GF-D8 (cell line): ENCODE data around the gene CLN3.
"Not testable (repeated sequence)": the region's sequence is repeated elsewhere in the genome, so short reads cannot be mapped to it uniquely, and the experiment has no call there.

Source experiments
- DNase-seq: peaks from one replicate; lab custom pipeline; 2025; lab: John Stamatoyannopoulos, UW

The CLN3 gene

DNA sequence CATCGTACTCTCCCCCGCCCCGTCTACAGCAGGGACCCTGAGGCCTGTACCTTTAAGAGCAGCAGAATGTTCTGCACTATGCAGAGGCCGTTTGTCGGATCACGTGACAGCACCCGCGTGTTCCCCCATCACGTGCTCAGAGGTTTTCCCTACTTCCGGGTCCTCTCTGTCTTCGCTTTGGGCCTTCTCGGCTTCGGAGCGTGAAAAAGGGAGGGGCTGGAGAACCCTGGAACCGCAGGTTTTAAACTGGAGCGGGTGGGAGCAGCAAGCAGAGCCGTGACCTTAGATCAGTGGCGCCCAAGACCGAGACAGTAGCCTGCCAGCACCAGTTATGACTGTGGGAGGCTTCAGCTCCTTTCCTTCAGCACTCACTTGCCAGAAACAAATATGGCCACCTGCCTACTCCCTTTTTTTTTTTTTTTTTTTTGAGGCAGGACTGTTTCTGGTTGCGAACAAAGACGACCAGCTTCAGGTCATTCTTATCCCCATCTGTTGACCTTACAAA lies at the start of gene CLN3:
Gene CLN3, minus strand, starts transcription at position 105 of the 505 bp plus-strand sequence. CDS start 315 bp downstream, outside the sequence.
- peak; percentile 96 for DNase-seq

DNA sequence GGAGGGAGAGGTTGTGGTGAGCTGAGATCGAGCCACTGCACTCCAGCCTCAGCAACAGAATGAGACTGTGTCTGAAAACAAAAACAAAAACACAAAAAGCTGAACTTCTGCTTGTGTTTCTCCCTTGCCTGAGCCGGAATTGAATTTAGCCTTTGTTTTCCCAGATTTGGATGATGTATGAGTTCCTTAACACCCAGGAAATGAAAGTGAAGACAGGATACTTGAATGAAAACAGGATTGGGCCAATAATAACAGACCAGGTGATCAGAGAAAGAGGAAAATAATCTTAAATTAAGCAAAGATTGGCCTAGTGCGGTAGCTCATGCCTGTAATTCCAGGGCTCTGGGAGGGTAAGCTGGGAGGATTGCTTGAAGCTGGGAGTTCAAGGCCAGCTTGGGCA lies 48.5 kb upstream of the CLN3 start:
- no peak for DNase-seq

DNA sequence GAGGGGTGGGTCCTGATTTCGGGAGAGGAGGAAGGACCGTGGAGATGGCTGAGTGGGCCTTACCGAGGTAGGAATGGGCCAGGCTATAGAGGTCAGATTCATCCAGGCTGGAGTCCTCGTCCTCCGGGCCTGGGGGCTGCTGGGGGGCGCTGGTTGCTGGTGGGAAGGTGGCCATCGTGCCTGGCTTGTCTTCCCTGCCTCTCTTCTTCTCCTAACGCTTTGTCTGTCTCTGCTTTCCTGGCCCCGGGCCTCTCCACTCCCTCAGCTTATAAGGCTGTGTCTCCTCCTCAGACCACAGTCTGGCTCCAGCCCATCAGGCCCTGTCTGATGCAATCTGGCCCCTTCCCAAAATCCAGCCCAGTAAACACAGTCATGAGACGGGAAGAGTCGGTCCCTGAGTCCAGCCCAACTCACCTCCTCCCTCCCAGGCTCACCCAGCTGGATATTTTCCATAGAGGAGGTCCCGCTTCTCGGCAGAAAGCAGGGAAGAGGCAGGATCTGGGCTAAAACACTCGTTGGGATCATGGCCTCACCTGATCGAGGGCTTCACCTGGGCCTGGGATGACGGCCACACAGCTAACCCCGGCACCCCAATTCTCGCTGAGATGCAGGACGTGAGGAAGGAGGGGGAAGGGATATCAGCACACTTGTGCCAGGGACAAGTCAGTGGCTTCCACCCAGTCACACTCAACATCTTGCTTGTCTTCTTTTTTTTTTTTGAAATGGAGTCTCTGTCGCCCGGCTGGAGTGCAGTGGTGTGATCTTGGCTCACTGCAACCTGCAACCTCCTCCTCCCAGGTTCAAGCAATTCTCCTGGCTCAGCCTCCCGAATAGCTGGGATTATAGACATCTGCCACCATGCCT lies 47.1 kb upstream of the CLN3 start, which contains the start of gene NUPR1:
Gene NUPR1, minus strand, starts transcription at position 242 of the 864 bp plus-strand sequence. Its CDS starts 67 bp downstream, at position 175.
- no peak for DNase-seq

DNA sequence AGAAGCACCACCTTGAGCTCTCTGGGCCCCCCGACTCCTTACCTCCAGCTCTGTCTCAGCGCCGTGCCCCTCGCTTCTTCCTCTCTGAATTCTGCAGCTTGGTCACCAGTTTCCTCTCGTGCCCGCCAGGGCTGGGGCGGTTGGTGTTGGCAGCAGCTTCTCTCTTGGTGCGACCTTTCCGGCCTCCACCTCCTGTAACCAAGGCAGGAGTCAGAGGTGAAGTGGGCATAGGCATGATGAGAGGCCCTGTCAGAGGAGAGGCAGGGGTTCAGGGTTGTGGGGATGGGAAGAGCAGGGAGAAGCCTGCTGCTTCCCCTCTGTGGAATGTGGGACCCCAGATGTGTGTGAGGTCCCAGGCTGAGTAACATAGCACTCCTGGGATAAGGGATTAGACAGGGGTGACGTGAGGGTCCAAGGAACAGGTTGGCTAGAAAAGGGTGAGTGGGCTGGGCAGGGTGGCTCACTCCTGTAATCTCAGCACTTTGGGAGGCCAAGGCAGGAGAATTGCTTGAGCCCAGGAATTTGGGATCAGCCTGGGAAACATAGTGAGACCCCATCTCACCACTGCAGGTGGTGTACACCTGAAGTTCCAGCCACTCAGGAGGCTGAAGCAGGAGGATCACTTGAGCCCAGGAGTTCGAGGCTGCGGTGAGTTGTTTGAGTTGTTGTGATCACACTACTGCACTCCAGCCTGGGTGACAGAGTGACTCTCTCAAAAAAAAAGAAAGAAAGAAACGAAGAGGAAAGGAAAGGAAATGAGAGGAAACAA lies 46.3 kb upstream of the CLN3 start:
- DNase-seq, result no peak

DNA sequence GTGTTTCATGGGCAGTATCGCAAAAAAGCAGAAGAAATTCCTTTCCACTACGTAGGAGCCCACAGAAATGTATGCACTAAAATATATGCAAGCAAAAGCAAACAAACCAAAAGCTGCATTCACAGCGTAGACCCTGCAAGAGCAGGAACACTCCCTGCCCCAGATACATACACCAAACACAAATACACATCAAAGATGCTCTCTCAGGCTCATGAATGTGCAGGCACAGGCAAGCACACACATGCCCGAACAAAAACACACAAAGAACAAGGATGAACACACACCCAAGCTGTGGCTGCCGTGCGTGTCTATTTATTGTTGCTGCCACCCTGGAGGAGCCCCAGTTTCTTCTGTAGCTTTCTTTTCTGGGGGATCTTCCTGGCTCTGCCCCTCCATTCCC lies 45.2 kb upstream of the CLN3 start:
- no peak for DNase-seq

DNA sequence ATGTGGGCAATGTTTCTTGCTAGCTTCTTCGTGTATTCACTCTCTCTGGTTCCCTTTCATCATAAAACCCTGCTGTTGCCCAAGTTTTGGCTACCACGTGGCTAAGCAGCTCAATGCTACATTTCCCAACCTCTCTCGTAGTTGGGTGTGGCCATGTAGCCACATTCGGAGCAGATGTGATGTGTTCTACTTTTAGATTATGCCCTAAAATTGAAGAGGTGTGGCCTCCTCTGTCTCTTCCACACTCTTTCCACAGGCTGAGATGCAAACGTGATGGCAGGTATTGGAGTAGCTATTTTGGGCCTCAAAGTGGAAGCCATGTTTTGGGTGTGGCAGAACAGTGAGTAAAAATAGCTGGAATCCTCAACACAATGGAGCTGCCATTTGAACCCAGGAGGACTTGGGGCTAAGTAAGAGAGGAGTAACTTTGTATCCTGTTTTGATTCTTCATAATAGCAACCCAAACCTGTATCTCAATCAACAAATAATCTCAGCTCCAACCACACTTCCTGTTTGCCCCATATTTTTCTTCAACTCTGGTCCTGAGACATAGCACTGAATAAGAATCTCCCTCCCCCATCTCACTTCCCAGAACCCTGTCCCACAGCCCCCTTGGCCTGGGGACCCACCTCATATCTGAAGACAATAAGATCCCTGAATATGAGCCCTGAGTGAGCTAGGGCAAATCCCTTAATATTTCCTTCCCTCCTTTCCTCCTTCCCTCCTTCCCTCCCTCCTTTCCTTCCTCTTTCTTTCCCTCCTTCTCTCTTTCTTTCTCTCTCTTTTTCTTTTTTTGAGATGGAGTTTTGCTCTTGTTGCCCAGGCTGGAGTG lies 42.9 kb upstream of the CLN3 start:
- DNase-seq, result peak; percentile 80

DNA sequence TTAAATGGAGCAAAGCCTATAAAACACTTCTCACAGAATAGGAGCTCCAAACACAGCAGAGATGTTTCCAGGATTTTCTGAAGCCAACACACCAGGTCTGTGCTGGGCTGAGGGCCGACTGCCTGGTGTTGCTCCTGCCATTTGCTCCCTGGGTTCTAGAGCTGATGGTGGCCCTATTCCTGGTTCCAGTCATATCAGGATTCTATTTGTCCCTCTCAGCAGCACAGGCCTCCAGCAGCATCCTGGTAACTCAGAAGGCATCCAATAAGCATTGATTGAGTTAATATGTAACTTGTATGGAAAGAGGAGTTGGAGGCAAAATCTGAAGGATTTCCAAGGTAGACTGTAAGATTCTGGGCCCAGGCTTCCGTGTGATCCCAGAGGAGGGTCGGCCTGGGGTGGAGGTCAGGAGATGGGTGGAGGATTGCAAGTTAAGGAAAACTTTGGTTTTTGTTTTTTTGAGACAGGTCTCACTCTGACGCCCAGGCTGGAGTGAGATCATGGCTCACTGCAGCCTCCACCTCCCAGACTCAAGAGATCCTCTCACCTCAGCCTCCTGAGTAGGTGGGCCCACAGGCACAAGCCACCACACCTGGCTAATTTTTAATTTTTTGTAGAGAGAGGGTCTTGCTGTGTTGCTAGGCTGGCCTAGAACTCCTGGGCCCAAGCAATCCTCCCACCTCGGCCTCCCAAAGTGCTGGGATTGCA lies 41.2 kb upstream of the CLN3 start:
- no peak for DNase-seq

DNA sequence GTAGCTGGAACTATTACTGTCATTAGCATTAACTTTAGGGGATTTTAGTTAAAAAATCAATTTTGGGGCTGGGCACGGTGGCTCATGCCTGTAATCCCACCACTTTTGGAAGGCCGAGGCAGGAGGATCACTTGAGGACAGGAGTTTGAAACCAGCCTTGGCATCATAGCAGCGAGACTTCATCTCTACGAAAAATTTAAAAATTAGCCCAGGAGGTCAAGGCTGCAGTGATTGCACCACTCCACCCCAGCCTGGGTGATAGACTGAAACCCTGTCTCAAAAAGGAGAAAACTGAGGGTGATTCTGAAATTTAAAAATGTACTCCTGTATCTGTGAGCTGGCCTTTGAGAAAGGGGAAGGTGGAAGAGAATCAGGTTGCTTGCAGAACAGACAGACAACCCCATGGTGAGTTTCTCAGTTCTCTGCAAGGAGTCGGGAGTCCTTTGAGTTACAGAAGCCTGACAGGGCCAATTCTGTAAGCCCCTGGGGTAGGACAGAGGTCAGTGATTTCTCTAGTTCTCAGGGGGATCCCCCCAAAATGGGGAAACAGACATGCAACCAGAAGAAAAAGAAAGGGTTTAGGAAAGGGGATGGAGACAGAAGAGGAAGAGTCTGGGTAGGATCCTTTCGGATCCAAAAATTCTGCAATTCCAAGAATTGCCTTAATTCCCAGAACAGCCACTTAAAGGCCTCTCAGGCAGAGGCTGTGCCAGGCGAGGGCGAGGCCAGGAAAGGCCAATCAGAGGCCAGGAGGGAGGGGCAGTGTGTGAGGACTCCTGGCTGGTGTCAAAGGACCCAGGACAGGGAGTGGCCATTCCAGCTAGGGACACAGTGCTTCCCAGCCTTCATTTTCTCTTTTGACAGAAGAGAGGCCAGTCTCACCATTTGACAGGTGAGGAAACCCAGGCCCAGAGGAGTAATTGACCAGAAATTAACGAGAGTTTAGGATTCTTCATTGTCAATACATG lies 40.2 kb upstream of the CLN3 start:
- no peak for DNase-seq

DNA sequence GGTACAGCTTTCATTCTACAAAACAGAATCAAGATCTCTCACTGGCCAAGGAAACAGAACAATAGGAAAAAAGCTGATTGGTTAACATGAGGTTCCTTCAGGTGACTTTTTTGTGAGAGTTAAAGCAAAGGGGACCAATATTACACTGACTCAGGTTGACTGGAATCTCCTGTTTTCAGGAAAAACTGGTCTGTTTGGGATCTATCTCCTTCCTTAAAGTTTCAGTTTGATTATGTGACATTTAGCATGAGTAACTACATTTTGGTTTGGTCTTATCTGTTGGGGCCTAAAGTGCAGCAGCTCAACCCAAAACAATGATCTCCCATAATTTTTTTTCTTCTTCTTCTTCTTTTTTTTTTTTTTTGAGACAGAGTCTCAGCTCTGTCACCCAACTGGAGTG lies 37.2 kb upstream of the CLN3 start:
- no peak for DNase-seq

DNA sequence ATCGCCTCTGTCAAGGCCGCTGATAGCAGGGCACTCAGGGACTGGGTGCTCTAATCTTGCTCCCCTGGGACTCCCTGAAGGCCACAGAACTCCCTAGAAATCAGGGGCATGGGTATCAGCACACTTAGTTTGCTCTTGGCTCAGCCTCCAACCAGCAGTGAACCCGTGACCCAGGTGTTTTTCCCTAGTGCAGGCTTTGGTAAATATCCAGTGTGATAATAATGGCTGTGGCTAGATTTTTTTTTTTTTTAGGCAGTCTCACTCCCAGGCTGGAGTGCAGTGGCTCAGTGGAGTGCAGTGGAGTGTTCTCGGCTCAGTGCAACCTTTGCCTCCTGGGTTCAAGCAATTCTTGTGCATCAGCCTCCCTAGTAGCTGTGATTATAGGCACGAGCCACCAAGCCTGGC lies 36.6 kb upstream of the CLN3 start:
- no peak for DNase-seq

DNA sequence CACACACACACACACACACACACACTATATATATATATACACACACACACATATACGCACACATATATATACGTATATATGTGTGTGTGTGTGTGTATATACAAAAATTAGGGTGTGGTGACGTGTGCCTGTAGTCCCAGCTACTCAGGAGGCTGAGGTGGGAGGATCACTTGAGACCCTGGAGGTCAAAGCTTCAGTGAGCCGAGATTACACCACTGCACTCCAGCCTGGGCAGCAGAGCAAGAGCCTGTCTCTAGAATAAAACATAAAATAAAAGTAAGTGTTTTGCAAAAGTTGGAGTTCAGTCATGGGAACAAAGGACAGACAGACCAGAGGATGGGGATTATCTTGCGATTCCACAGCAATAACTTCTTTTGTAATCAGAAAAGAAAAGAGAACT lies 36.1 kb upstream of the CLN3 start:
- no peak for DNase-seq

DNA sequence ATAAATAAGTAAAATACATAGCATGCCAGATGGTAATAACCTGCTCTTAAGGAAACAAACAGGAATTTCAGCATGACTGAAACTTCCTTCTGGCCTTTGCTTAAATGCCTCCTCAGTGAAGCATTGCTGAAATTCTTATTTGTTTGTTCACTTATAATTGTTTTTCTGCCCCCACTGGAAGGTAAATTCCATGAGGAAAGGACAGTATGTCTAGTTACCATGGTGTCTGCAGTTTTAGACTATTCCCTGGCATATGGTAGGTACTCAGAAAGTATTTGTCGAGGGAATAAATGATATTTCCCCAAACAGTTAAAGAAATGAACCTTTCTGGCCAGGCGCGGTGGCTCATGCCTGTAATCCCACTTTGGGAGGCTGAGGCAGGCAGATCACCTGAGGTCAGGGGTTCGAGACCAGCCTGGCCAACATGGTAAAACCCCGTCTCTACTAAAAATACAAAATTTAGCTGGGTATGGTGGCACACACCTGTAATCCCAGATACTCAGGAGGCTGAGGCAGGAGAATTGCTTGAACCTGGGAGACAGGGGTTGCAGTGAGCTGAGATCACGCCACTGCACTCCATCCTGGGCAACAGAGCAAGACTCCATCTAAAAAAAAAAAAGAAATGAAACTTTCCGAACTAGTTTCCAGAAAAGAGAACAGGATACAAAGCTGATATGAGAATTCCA lies 35.4 kb upstream of the CLN3 start:
- DNase-seq, result not testable (repeated sequence)

DNA sequence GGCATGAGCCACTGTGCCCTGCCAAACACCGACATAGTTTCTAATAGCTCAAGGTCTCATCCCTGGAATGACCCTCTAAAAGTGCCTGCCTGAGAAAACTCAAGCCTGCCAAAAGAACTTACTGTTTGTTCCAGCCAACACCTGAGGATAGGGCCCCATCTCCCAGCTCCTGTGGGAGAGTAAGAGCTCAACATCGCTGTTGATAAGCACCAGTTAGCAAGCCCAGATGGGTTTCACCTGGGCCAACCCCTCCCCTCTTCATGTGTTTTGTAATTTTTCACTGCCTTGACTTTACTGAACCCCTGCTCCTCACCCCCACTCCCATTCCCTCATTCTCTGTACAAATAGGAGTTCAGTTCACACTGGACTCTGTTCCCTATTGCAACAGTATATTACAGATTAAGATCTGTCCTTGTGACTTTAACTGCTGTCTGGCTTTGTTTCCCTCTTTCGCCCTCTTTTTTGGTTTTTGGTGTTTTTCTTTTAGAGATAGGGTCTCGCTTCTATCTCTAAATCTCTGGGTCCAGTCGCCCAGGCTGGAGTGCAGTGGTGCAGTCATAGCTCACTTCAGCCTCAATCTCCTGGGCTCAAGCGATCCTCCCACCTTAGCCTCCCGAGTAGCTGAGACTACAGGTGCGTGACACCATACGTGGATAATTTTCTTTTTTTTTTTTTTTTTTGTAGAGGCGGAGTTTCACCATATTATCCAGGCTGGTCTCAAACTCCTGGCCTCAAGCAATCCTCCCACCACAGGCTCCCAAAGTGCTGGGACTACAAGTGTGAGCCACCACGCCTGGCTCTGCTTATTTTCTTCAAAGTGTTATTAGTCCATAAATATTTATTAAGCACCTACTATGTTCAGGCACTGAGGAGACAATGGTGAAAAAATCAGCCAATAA lies 34.6 kb upstream of the CLN3 start:
- DNase-seq, result no peak

DNA sequence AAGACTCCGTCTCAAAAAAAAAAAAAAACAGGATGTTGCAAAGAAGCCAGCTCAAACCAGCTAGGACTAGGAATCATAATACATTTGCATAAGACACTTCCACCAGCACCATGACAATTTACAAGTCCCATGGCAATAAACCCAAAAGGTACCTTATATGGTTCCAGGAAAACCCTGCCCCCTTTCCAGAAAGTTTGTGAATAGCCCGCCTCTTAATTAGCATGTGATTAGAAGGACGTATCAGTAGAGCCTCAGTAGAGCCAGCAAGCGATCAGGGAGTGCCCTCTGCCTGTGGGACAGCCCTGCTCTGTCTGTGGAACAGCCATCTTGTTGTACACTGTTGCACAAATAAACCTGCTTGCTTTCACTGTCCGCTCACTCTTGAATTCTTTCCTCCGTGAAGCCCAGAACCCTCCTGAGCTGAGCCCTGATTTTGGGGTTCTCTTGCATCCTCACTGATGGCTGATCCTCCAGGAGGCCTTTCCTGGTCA lies 32.9 kb upstream of the CLN3 start:
- DNase-seq, result no peak

DNA sequence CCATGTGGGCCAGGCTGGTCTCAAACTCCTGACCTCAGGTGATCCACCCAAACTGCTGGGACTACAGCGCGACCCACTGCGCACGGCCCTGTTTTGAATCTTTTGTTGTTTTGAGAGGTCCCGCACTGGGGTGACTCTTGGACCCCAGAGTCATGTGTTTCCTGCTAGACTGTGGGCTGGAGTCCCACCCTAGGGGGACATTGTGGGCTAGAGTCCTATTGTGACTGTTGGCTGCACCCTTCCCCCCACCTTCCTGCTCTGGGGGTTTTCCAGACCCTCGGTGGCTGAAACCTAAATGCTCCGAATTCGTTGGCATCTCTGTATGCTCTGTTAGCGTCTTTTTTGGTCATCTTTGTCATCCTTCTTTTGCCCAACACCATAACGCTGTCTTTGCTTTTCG lies 30.9 kb upstream of the CLN3 start:
- no peak for DNase-seq

DNA sequence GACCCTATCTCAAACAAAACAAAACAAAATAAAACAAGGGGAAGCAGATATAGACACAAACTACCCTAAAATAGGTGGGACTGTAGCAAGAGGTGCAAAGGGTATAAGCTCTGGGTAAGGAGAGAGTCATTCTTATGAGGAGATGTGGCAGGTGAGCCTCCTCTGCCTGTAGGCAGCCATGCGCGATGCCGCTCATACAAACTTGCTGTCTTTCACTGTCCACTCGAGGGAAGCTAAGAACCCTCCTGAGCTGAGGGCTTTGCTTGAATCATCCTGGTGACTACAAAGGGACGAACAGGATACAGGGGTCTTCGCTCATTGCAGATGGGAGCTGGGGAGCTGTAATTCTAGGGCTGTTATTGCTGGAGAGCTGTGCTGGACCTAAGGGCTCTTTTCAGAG lies 29.6 kb upstream of the CLN3 start:
- no peak for DNase-seq

DNA sequence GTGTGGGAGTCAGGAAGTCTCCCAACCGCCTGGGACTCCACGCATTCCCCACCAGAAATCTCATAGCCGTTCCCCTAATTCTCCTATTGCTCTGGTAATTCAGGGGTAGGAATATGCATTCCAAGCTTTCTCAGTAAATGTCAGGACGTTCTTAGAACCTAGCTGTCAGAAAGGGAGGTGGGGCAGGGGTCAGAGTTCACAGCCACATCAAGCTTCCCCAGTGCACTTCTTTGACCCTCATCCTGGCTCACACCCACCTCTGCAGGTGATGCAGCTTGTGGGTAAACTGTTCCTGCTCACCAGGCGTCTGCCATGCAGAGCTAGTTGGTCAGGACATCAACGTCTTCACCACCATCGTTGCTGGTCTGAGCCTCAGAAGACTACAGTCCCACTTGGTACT lies 28.8 kb upstream of the CLN3 start:
- DNase-seq, result no peak

DNA sequence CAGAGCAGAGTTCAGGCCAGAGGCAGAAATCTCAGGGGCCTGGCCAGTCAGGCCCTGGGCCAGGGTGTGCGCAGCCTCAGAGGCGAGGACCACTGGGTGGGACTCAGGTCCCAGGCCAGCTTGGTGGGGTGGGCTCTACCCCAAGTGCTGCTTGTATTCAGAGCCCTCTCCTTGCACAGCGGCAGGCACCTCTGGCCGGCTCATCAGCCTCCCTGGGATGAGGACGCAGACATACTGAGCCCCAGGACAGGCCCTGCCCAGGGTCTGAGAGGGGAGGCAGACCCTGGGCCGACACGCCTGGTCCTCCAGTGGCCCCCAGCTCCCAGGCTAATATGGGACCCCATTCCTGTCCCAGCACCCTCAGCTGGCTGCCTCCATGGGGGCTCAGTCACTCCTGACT lies 22.4 kb upstream of the CLN3 start:
- DNase-seq, result no peak
